K562 (cell line): ENCODE measurements around the gene SLC22A23. TPM values are rescaled to one million over a fixed set of nuclear protein-coding genes. Genes with fewer than 3 reads are reported as not detected.

Experiments
- ARHGAP35 ChIP-seq: fragments of 450-650 bp; IDR thresholded peaks from 2 replicates; pipeline ENCODE4 v1.6.1; 2018; ENCODE audit not compliant: partially characterized antibody
- ATF3 ChIP-seq, 2 experiments: fragments of 450-650 bp in 1 of 2; sonication (generic) in 1 of 2; formaldehyde crosslinking in 1 of 2; IDR thresholded peaks in 1 of 2; conservative IDR thresholded peaks in 1 of 2; 2 replicates each; pipeline versions ENCODE4 v1.6.1 to v1.8.1; 2016 to 2023; ENCODE audit warnings: mild to moderate bottlenecking in 2 of 2, moderate library complexity in 2 of 2, inconsistent platforms in 1 of 2, missing genetic modification reagents in 1 of 2
- CREM ChIP-seq: IDR thresholded peaks from 2 replicates; pipeline ENCODE4 v1.6.1; 2014; ENCODE audit warnings: antibody characterized with exemption, low read depth
- CTBP1 ChIP-seq: fragments of 450-650 bp; IDR thresholded peaks from 2 replicates; pipeline ENCODE4 v1.6.1; 2016; ENCODE audit warnings: borderline replicate concordance
- CTCF ChIP-seq, 3 experiments: IDR thresholded peaks in 2 of 3; conservative IDR thresholded peaks in 1 of 3; 2 replicates each; pipeline ENCODE4 v1.5.1; 2011 to 2012; ENCODE audit warnings: low read length in 3 of 3, mild to moderate bottlenecking in 3 of 3, control low read depth in 2 of 3, improper control_type of control experiment in 1 of 3, inconsistent platforms in 1 of 3, low read depth in 1 of 3, mixed read lengths in 1 of 3, moderate library complexity in 1 of 3; ENCODE audit not compliant: insufficient read depth in 2 of 3
- E2F8 ChIP-seq: fragments of 450-650 bp; IDR thresholded peaks from 2 replicates; pipeline ENCODE4 v1.7.1; 2018; ENCODE audit warnings: mild to moderate bottlenecking, low read depth; ENCODE audit not compliant: partially characterized antibody
- ETV6 ChIP-seq, 3 experiments: fragments of 150-350 bp in 1 of 3; sonication (generic) in 1 of 3; formaldehyde crosslinking in 1 of 3; IDR thresholded peaks; 2 replicates each; pipeline versions ENCODE4 v1.6.1 to v1.8.0; 2014 to 2022; ENCODE audit warnings: borderline replicate concordance in 2 of 3, low read depth in 2 of 3, antibody characterized with exemption in 1 of 3, low read length in 1 of 3, mild to moderate bottlenecking in 1 of 3, missing genetic modification reagents in 1 of 3
- MEF2D ChIP-seq: conservative IDR thresholded peaks from 2 replicates; pipeline ENCODE4 v1.6.1; 2016; ENCODE audit warnings: low read depth, missing genetic modification characterization, missing compliant biosample characterization
- MTA3 ChIP-seq: fragments of 450-650 bp; formaldehyde crosslinking; IDR thresholded peaks from 2 replicates; pipeline ENCODE4 v1.6.1; 2017; ENCODE audit warnings: mild to moderate bottlenecking, borderline replicate concordance
- NCOA2 ChIP-seq, 2 experiments: fragments of 450-650 bp; IDR thresholded peaks; 2 replicates each; pipeline ENCODE4 v1.6.1; 2018; ENCODE audit warnings: mild to moderate bottlenecking in 2 of 2, moderate library complexity in 1 of 2; ENCODE audit not compliant: partially characterized antibody in 2 of 2
- NFIC ChIP-seq: fragments of 450-650 bp; IDR thresholded peaks from 2 replicates; pipeline ENCODE4 v1.6.1; 2017; ENCODE audit warnings: mild to moderate bottlenecking, inconsistent platforms
- PHB ChIP-seq: fragments of 250-450 bp; sonication (Bioruptor Pico); IDR thresholded peaks from 2 replicates; pipeline ENCODE4 v1.5.0; 2021
- POLR2A ChIP-seq: fragments of 450-650 bp; conservative IDR thresholded peaks from 2 replicates; pipeline ENCODE4 v1.6.1; 2016
- RBM14 ChIP-seq: fragments of 200-400 bp; formaldehyde crosslinking; IDR thresholded peaks from 2 replicates; pipeline ENCODE4 v1.6.1; 2018; ENCODE audit warnings: low read depth, mild to moderate bottlenecking, low read length, moderate library complexity, borderline replicate concordance; ENCODE audit not compliant: insufficient read depth
- SIN3B ChIP-seq: fragments of 450-650 bp; IDR thresholded peaks from 2 replicates; pipeline ENCODE4 v1.6.1; 2017; ENCODE audit warnings: low read depth, mild to moderate bottlenecking, moderate library complexity
- TRIM24 ChIP-seq, 2 experiments: fragments of 450-650 bp; IDR thresholded peaks; 2 replicates each; pipeline ENCODE4 v1.6.1; 2016
- USF2 ChIP-seq: sonication (generic); formaldehyde crosslinking; IDR thresholded peaks from 2 replicates; pipeline ENCODE4 v1.5.0; 2020; ENCODE audit warnings: missing genetic modification reagents
- ZNF384 ChIP-seq: IDR thresholded peaks from 2 replicates; pipeline ENCODE4 v1.6.1; 2012; ENCODE audit warnings: low read depth, low read length, improper control_type of control experiment
- ZNF512 ChIP-seq: IDR thresholded peaks from 2 replicates; pipeline ENCODE4 v1.6.1; 2016; ENCODE audit warnings: missing genetic modification characterization, missing compliant biosample characterization
- polyA plus RNA-seq, 8 experiments: library from polyadenylated mRNA; depleted of rRNA in 4 of 8; stranded (reverse) in 5 of 8; unstranded in 3 of 8; fragments of >200 nt; fragmentation: Nextera tagmentation in 2 of 8; fragmentation: Illumina TruSeq in 1 of 8; extraction: Ambion mirVana in 2 of 8; extraction: Trizol in 1 of 8; gene quantifications; 2 replicates each; pipeline versions ENCODE4 v1.2.1 to v1.2.3, GENCODE V29; 2011 to 2014; ENCODE audit warnings: inconsistent platforms in 1 of 8, missing spikeins in 1 of 8
- total RNA-seq, 7 experiments: library from RNA; depleted of rRNA in 6 of 7; stranded (reverse); fragments of >200 nt in 6 of 7; fragmentation: Illumina TruSeq in 2 of 7; extraction: Trizol in 2 of 7; gene quantifications; 2 replicates each; pipeline versions ENCODE4 v1.2.1 to v1.2.3, GENCODE V29; 2011 to 2021; ENCODE audit warnings: low replicate concordance in 1 of 7

SLC22A23 gene
- total and polyA plus RNA-seq, 9 of the 15 experiments (the other 6 are each of a cell fraction or from before 2014, with no cell fraction given): 0.30 to 8.7 (median 2.5) TPM

GRCh38 chr6:3455569-3456394 lies 1.1 kb downstream of the SLC22A23 start (continued):
- no peak for TF ChIP-seq ZNF512
- TF ChIP-seq PHB: no peak
- no peak for TF ChIP-seq ARHGAP35
- no peak for TF ChIP-seq USF2 (CRISPR knock-in tag)
- TF ChIP-seq ZNF384: no peak
- TF ChIP-seq POLR2A: no peak
- no peak for TF ChIP-seq SIN3B
- 0 out of 2 replicates have a peak, but pooled peaks have one; percentile 0 for TF ChIP-seq CREM
- 0 out of 4 replicates have a peak, but pooled peaks of 1 of the 2 experiments have one; percentile 20 for TF ChIP-seq TRIM24 (IDR thresholded peaks at IDR 0.05)
- no peak; the same call in 1 of the 2 replicates for TF ChIP-seq CTBP1
- no peak for TF ChIP-seq CTCF (IDR thresholded peaks at IDR 0.05 in 2 of 3, conservative IDR thresholded peaks at IDR 0.05 in 1 of 3; ENCODE audit: insufficient read depth in 2 of 3, low read depth in 1 of 3, low read length in 3 of 3)
- TF ChIP-seq NCOA2 (IDR thresholded peaks at IDR 0.05; ENCODE audit: partially characterized antibody in 2 of 2): no peak
- no peak for TF ChIP-seq NFIC
- TF ChIP-seq MTA3: 0 out of 2 replicates have a peak, but pooled peaks have one; percentile 29
- no peak for TF ChIP-seq ATF3 (IDR thresholded peaks at IDR 0.05)
- TF ChIP-seq ATF3 (CRISPR knock-in tag; conservative IDR thresholded peaks at IDR 0.05): no peak
- TF ChIP-seq ETV6 (IDR thresholded peaks at IDR 0.05; ENCODE audit: borderline replicate concordance in 1 of 2, low read depth in 2 of 2, low read length in 1 of 2): no peak
- 0 out of 2 replicates have a peak, but pooled peaks have one; percentile 64 for TF ChIP-seq ETV6 (CRISPR knock-in tag; IDR thresholded peaks at IDR 0.05; ENCODE audit: borderline replicate concordance)
- TF ChIP-seq MEF2D (tag): no peak
- no peak for TF ChIP-seq E2F8
- TF ChIP-seq RBM14: no peak
